Esophagus squamous epithelium (tissue), 5 donors: Measurements from ENCODE around the gene OSTF1. TPM values are rescaled to one million over a fixed set of nuclear protein-coding genes. Genes with fewer than 3 reads are reported as not detected.
A peak's percentile ranks its signal among the peaks of the same experiment; 100 is the strongest.

Experiments used
- DNase-seq: peaks from one replicate; lab custom pipeline; 2025; lab: John Stamatoyannopoulos, UW
- H3K27ac ChIP-seq, 4 donors: fragments of 200-600 bp; sonication (generic); one replicate each; pipeline ENCODE4 v1.5.1; 2016 to 2019; ENCODE audit warnings: mild to moderate bottlenecking in 1 of 4
- H3K27me3 ChIP-seq, 4 donors: fragments of 200-600 bp; sonication (generic); 1 replicate in 3 of 4; 2 replicates in 1 of 4; pipeline versions ENCODE4 v1.5.1 to v1.6.0; 2017 to 2021; ENCODE audit warnings: antibody characterized with exemption in 1 of 4
- H3K36me3 ChIP-seq, 3 donors: fragments of 200-600 bp; sonication (generic); one replicate each; pipeline ENCODE4 v1.5.1; 2016 to 2019
- H3K4me1 ChIP-seq, 3 donors: fragments of 200-600 bp; sonication (generic); one replicate each; pipeline ENCODE4 v1.5.1; 2017 to 2019
- H3K4me3 ChIP-seq, 4 donors: fragments of 200-600 bp; sonication (generic); 1 replicate in 3 of 4; 2 replicates in 1 of 4; pipeline ENCODE4 v1.5.1; 2016 to 2019; ENCODE audit warnings: mild to moderate bottlenecking in 2 of 4, moderate library complexity in 1 of 4
- H3K9me3 ChIP-seq, 3 donors: fragments of 200-600 bp; sonication (generic); one replicate each; pipeline ENCODE4 v1.5.1; 2016 to 2019
- CTCF ChIP-seq, 6 experiments: fragments of 450-650 bp in 4 of 6; fragments of 200-600 bp in 2 of 6; sonication (generic) in 2 of 6; IDR thresholded peaks; one replicate each; pipeline ENCODE4 v1.5.1; 2016 to 2019; ENCODE audit warnings: antibody characterized with exemption in 6 of 6, mild to moderate bottlenecking in 4 of 6, moderate library complexity in 4 of 6
- POLR2A ChIP-seq, 4 donors: fragments of 450-650 bp; IDR thresholded peaks; one replicate each; pipeline ENCODE4 v1.6.1; 2017; ENCODE audit warnings: antibody characterized with exemption in 4 of 4, mild to moderate bottlenecking in 4 of 4, moderate library complexity in 3 of 4
- WGBS, 2 donors: methylation state at CpG; one replicate each; pipeline ENCODE4 v1.1.5; 2018; 5-methylcytosine and 5-hydroxymethylcytosine counted together
- intact Hi-C: fragments of 100-400 bp; cut with DNase I; formaldehyde crosslinking; loops from one replicate; pipeline ENCODE4 v1.15.0; 2022
- total RNA-seq, 4 donors: library from RNA; depleted of rRNA; stranded (reverse); fragments of >200 nt; gene quantifications; one replicate each; pipeline ENCODE4 v1.1.0, GENCODE V29; 2016
- donor health status: DM: yes; HTN: yes; CAD: no.

The OSTF1 gene
- total RNA-seq, 4 donors from 2014 or later = 70.1 to 100 (median 86.0) TPM

- peaks cover 27 to 82% (median 44%) of the 10 kb centered on the region in 3 donors for H3K4me1 ChIP-seq
- no peaks in the 10 kb centered on the region for H3K27me3 ChIP-seq
- 0 to 2% methylated on average over 20 to 27 of the region's 43 CpGs for WGBS, 2 donors
- intact Hi-C loops = no loop called here
- DNase-seq = peak; percentile 25
- no peaks in the 10 kb centered on the region for H3K36me3 ChIP-seq
- H3K9me3 ChIP-seq = no peaks in the 10 kb centered on the region
- H3K4me3 ChIP-seq = peak overlapping the region; percentile 75 to 96 (median 94)
- H3K27ac ChIP-seq = peak overlapping the region; percentile 92 to 100 (median 98)
- TF ChIP-seq CTCF (IDR thresholded peaks at IDR 0.05) (peak in 4 of 6 experiments; percentile 23 to 32 (median 30)), POLR2A (IDR thresholded peaks at IDR 0.05) (no peak)
Measured at GRCh38 chr9:75088646-75089372, 495 bp downstream of the OSTF1 start.

- TF ChIP-seq POLR2A (IDR thresholded peaks at IDR 0.05) (no peak), CTCF (IDR thresholded peaks at IDR 0.05) (peak in 1 of 6 experiments; percentile 5)
- DNase-seq = no peak
- H3K36me3 ChIP-seq = no peaks in the 10 kb centered on the region
- intact Hi-C loops = no loop called here
- peak overlapping the region; percentile 75 to 96 (median 94) for H3K4me3 ChIP-seq
- H3K4me1 ChIP-seq = peaks cover 28 to 82% (median 42%) of the 10 kb centered on the region in 3 donors
- WGBS, 2 donors = 6 to 12% methylated on average over 11 of the region's 11 CpGs
- peak overlapping the region; percentile 92 to 100 (median 98) for H3K27ac ChIP-seq
- H3K27me3 ChIP-seq = no peaks in the 10 kb centered on the region
- H3K9me3 ChIP-seq = no peaks in the 10 kb centered on the region
Measured at GRCh38 chr9:75089373-75089766, 1.1 kb downstream of the OSTF1 start.

- no peak for TF ChIP-seq POLR2A (IDR thresholded peaks at IDR 0.05)
- no peak for TF ChIP-seq CTCF (IDR thresholded peaks at IDR 0.05)
- 85% methylated on average over 4 of the region's 4 CpGs for WGBS, 2 donors
- Histone ChIP-seq H3K27ac (peak overlapping the region in 1 of 4 donors; percentile 92), H3K4me1 (peaks cover 28 to 82% (median 43%) of the 10 kb centered on the region in 3 donors), H3K9me3 (no peaks in the 10 kb centered on the region), H3K27me3 (no peaks in the 10 kb centered on the region), H3K4me3 (peak overlapping the region; percentile 75 to 96 (median 94)), H3K36me3 (no peaks in the 10 kb centered on the region)
- DNase-seq = no peak
- intact Hi-C loops = no loop called here
Measured at GRCh38 chr9:75090579-75090978, 2.3 kb downstream of the OSTF1 start.

- Histone ChIP-seq H3K36me3 (no peaks in the 10 kb centered on the region), H3K4me1 (peaks cover 16 to 85% (median 36%) of the 10 kb centered on the region in 3 donors), H3K9me3 (no peaks in the 10 kb centered on the region), H3K27me3 (no peaks in the 10 kb centered on the region), H3K4me3 (no peak overlapping the region), H3K27ac (no peak overlapping the region)
- TF ChIP-seq POLR2A (IDR thresholded peaks at IDR 0.05) (no peak), CTCF (IDR thresholded peaks at IDR 0.05) (no peak)
- 76 to 77% methylated on average over 4 of the region's 4 CpGs for WGBS, 2 donors
- intact Hi-C loops = no loop called here
- DNase-seq = no peak
Measured at GRCh38 chr9:75092766-75093165, 4.5 kb downstream of the OSTF1 start.

GRCh38 chr9:75096796-75097195 is 8.5 kb downstream of the OSTF1 start:
- no peaks in the 10 kb centered on the region for H3K36me3 ChIP-seq
- DNase-seq = no peak
- no peak overlapping the region for H3K4me3 ChIP-seq
- intact Hi-C loops = no loop called here
- no peak overlapping the region for H3K27ac ChIP-seq
- H3K27me3 ChIP-seq = no peaks in the 10 kb centered on the region
- 67 to 77% methylated on average over 4 of the region's 4 CpGs for WGBS, 2 donors
- H3K4me1 ChIP-seq = peaks cover 15 to 90% (median 24%) of the 10 kb centered on the region in 3 donors
- no peaks in the 10 kb centered on the region for H3K9me3 ChIP-seq
- TF ChIP-seq CTCF (IDR thresholded peaks at IDR 0.05) (no peak), POLR2A (IDR thresholded peaks at IDR 0.05) (no peak)
